Heart left ventricle (tissue), 16 donors: ENCODE data around the gene PCBP3. TPM values are rescaled to one million over a fixed set of nuclear protein-coding genes. Genes with fewer than 3 reads are reported as not detected.
"Not testable (repeated sequence)": the region's sequence is repeated elsewhere in the genome, so short reads cannot be mapped to it uniquely, and the experiment has no call there.

ENCODE experiments used
- ATAC-seq, 4 donors: fragments of 200-7000 bp; cut with Tn5 transposase; one replicate each; pipeline ENCODE4 v1.9.1; 2020 to 2022; ENCODE audit warnings: moderate library complexity in 4 of 4, mild to moderate bottlenecking in 3 of 4, moderate number of reproducible peaks in 1 of 4
- DNase-seq, 5 donors: peaks; one replicate each; pipeline ENCODE4 v3.0.0-alpha.2; 2020
- H3K27ac ChIP-seq, 12 donors: fragments of 200-600 bp; sonication (generic) in 4 of 12; one replicate each; pipeline versions ENCODE4 v1.5.0 to v1.8.0; 2016 to 2022; ENCODE audit warnings: mild to moderate bottlenecking in 2 of 12
- H3K27me3 ChIP-seq, 9 donors: fragments of 200-600 bp; sonication (generic) in 2 of 9; one replicate each; pipeline versions ENCODE4 v1.5.1 to v1.8.0; 2016 to 2022; ENCODE audit warnings: mild to moderate bottlenecking in 3 of 9
- H3K36me3 ChIP-seq, 9 donors: fragments of 200-600 bp; sonication (generic) in 2 of 9; one replicate each; pipeline versions ENCODE4 v1.5.0 to v1.8.0; 2018 to 2022; ENCODE audit warnings: mild to moderate bottlenecking in 2 of 9
- H3K4me1 ChIP-seq, 12 donors: fragments of 200-600 bp; sonication (generic) in 4 of 12; one replicate each; pipeline versions ENCODE4 v1.5.0 to v1.8.0; 2016 to 2022; ENCODE audit warnings: mild to moderate bottlenecking in 3 of 12
- H3K4me3 ChIP-seq, 12 donors: fragments of 200-600 bp; sonication (generic) in 4 of 12; one replicate each; pipeline versions ENCODE4 v1.5.0 to v1.8.0; 2017 to 2022; ENCODE audit warnings: mild to moderate bottlenecking in 9 of 12, moderate library complexity in 4 of 12
- H3K9me3 ChIP-seq, 12 donors: fragments of 200-600 bp; sonication (generic) in 4 of 12; one replicate each; pipeline versions ENCODE4 v1.5.0 to v1.8.0; 2016 to 2022; ENCODE audit warnings: mild to moderate bottlenecking in 1 of 12
- POLR2A ChIP-seq, 2 donors: fragments of 450-650 bp; IDR thresholded peaks; one replicate each; pipeline ENCODE4 v1.6.1; 2017; ENCODE audit warnings: antibody characterized with exemption in 2 of 2, mild to moderate bottlenecking in 2 of 2, moderate library complexity in 2 of 2
- WGBS, 4 donors: extraction: QIAGEN DNeasy Blood & Tissue Kit in 2 of 4; methylation state at CpG; one replicate each; pipeline versions ENCODE4 v1.1.5 to v1.1.7; 2013 to 2018; 5-methylcytosine and 5-hydroxymethylcytosine counted together
- intact Hi-C, 10 donors: fragments of 100-400 bp; cut with DNase I; formaldehyde crosslinking; loops; one replicate each; pipeline versions ENCODE4 v1.11.1 to v1.14.2; 2022
- polyA plus RNA-seq, 2 donors: library from polyadenylated mRNA; stranded (reverse); fragments of 200-250 nt; gene quantifications; one replicate each; pipeline ENCODE4 v1.2.3, GENCODE V29; 2013
- total RNA-seq, 9 donors: library from RNA; depleted of rRNA in 2 of 9; stranded (reverse); fragments of >200 nt in 2 of 9; fragmentation: NEBNext Ultra II Directional in 3 of 9; extraction: Animal tissue kit (Norgen Biotek cat#: 25700) in 3 of 9; gene quantifications; one replicate each; pipeline versions ENCODE4 v1.1.0 to v1.2.4, GENCODE V29; 2016 to 2023
- TF ChIP-seq, protein P1 (sequence below), 12 donors: fragments of 200-600 bp; sonication (generic) in 4 of 12; IDR thresholded peaks; one replicate each; pipeline versions ENCODE4 v1.5.0 to v1.8.0; 2018 to 2022; ENCODE audit warnings: antibody characterized with exemption in 12 of 12, mild to moderate bottlenecking in 5 of 12
- donor health status: ischemic (EF 13 %, LVEDD 7.1; RV severe dilation, severe dysfunction).
- donor health status: healthy with polysubstance abuse.
- donor health status: DM: no; HTN: yes; CAD: no.
- donor health status: DM: no; HTN: no; CAD: no.
- donor health status: ischemic (EF 25% LVEDD 6.9; RV normal size, moderate dysfunction).
- donor health status: ischemic (EF 25% LVEDD 5.7; RV mildly dilated, moderate dysfunction).
- donor health status: healthy.
- donor health status: DM: yes; HTN: yes; CAD: no.
- donor health status: ischemic (EF 35%, LVEDD 5.7; RV mildly dilated, moderate dysfunction).
- donor health status: nonischemic (EF 11% LVEDD 7.7; RV severe dilation, severe dysfunction).
- donor health status: DM: yes; HTN: yes; CAD: no.
- donor health status: PGD.
- donor health status: ischemic (EF 29% LVEDD 5.4; RV normal size, mild dysfunction).
- donor health status: nonischemic (EF 23%, LVEDD 6.1; RV moderate dilation, normal function).

Gene PCBP3
- total and polyA plus RNA-seq, 11 donors = 0.72 to 11.4 (median 2.5) TPM; not detected in 1

DNA sequence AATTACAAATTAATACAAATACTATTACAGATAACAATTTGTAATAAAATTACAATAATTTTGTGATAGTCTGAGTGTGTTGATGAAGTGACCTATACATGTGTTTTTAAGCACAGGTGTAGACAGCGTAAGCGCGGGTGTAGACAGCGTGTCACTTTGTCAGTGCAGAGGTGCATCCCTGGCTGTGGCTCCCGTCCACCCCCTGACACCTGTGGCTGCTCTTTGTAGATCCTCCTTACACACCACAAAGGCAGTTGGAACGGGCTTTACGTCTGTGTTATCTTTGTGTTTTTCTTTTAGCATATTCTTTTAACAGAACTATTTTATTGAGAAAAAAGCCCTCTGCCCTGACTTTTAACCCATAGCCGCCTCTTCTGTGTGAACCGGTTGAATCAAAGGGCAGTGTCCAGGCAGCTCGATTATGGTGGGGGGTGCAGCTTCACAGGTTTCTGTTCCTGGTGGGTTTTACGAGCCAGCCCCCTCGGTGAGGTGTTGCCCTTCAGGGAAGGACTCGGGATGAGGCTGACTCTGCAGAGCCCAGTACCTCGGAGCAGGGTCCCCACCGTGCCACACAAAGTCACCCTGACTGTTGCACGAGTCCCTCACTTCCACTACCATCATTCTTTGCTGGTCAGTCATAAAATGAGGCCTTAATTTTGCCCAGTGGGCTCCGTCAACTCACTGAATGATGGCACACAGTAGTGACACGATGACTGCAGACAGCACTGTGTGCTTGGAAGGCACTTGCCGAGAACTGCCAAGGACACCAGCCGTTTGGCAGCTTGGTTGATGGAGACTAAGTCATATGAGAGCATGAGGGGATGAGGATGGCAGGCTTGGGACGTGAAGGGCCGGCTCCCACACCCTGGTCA lies 251.6 kb downstream of the PCBP3 start:
- no peak overlapping the region for H3K4me3 ChIP-seq
- intact Hi-C loops = no loop called here
- no peaks in the 10 kb centered on the region for H3K36me3 ChIP-seq
- H3K27me3 ChIP-seq = no peaks in the 10 kb centered on the region
- 83 to 84% (median 84%) methylated on average over 20 to 22 of the region's 22 CpGs for WGBS, 4 donors
- no peak for TF ChIP-seq POLR2A (IDR thresholded peaks at IDR 0.05)
- TF ChIP-seq, protein P1, sequence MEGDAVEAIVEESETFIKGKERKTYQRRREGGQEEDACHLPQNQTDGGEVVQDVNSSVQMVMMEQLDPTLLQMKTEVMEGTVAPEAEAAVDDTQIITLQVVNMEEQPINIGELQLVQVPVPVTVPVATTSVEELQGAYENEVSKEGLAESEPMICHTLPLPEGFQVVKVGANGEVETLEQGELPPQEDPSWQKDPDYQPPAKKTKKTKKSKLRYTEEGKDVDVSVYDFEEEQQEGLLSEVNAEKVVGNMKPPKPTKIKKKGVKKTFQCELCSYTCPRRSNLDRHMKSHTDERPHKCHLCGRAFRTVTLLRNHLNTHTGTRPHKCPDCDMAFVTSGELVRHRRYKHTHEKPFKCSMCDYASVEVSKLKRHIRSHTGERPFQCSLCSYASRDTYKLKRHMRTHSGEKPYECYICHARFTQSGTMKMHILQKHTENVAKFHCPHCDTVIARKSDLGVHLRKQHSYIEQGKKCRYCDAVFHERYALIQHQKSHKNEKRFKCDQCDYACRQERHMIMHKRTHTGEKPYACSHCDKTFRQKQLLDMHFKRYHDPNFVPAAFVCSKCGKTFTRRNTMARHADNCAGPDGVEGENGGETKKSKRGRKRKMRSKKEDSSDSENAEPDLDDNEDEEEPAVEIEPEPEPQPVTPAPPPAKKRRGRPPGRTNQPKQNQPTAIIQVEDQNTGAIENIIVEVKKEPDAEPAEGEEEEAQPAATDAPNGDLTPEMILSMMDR (IDR thresholded peaks at IDR 0.05) = no peak
- H3K9me3 ChIP-seq = no peaks in the 10 kb centered on the region
- DNase-seq = peak in 3 of 5 donors; percentile 9 to 44 (median 20)
- peaks cover 0 to 27% (median 6%) of the 10 kb centered on the region in 12 donors for H3K4me1 ChIP-seq
- H3K27ac ChIP-seq = no peak overlapping the region
- ATAC-seq = no peak

DNA sequence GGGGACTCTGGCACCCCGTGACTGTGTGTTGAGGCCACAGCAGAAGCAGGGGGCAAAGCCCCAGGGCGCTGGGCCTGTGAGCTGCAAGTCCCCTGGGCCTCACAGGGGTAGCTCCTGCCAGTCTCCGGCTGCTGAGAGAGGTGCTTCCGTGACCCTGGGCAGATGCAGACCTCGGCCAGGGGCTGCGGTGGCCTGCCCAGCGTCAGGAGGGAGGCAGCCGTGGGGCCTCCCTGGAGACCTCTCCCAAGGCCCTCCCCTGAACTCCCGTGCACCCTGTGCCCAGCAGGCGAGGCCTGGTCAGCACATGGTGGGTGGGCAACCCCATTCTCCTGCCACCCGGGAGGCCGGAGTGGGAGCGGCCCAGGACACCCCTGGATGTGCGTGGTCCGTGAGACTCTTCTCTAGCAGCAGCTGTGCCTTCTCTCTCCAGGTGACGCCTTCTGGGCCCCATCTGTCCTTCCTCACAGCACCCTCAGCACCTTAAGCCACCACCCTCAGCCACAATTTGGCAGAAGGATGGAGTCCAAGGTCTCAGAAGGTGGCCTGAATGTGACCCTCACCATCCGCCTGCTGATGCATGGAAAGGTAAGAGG lies 252.3 kb downstream of the PCBP3 start:
- WGBS, 4 donors = 86 to 95% (median 88%) methylated on average over 8 to 17 of the region's 17 CpGs
- Histone ChIP-seq H3K27ac (no peak overlapping the region), H3K4me3 (no peak overlapping the region), H3K27me3 (no peaks in the 10 kb centered on the region), H3K36me3 (no peaks in the 10 kb centered on the region), H3K4me1 (peaks cover 0 to 27% (median 6%) of the 10 kb centered on the region in 12 donors), H3K9me3 (no peaks in the 10 kb centered on the region)
- no peak for TF ChIP-seq POLR2A (IDR thresholded peaks at IDR 0.05)
- TF ChIP-seq, protein P1 (IDR thresholded peaks at IDR 0.05) = no peak
- DNase-seq (peak in 2 of 5 donors; percentile 9 to 25), ATAC-seq (no peak)
- intact Hi-C loops = no loop called here

DNA sequence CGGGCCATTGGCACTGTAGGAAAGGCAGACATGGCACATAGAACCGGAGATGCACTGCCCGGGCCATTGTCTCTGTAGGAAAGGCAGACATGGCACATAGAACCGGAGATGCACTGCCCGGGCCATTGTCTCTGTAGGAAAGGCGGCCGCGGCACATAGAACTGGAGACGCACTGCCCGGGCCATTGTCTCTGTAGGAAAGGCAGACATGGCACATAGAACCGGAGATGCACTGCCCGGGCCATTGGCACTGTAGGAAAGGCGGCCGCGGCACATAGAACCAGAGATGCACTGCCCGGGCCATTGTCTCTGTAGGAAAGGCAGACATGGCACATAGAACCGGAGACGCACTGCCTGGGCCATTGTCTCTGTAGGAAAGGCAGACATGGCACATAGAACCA lies 252.9 kb downstream of the PCBP3 start:
- DNase-seq, intact Hi-C loops, H3K4me3 ChIP-seq, H3K27me3 ChIP-seq, H3K36me3 ChIP-seq, H3K27ac ChIP-seq, H3K9me3 ChIP-seq, ATAC-seq: not testable (repeated sequence)
- peaks cover 0 to 25% (median 6%) of the 10 kb centered on the region in 12 donors for H3K4me1 ChIP-seq
- WGBS, 4 donors = 83 to 90% (median 87%) methylated on average over 17 to 18 of the region's 18 CpGs

DNA sequence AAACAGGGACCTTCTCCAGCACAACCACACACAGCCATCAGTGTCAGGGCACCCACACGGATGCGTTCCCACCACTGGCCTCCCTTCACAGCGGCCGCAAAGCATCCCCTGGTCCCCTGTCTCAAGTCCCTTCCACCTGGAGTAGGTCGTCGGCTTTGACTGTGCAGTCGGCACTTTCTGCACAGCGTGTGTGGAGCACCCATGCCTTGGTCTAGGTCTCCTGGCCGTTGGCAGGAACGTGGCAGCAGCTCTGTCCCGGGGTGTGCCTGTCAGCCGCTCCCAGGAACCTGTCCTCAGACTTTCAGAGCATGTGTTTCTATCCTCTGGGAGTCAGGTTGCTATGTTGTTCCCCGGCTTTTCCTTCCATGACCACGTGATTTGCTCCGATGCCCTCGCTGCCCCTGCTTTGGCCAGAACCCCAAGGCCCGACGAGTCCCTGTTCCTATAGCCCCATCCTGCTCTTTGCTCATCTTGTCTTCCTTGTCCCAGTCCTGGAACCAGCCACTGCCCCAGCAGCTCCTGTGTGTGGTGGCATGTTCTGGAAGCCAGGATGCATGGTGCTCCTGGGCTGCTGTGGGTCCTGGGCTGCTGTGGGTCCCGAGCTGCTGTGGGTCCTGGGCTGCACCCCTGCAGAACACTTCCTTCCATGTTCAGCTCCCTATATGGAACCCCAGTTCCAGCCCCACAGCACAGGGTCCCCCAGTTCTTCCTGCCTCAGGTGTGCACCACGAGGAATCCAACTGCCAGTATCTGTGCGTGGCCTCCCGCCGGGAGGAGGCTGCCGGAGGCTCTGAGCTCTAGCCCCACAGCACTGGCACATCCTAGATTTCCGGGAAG lies 253.9 kb downstream of the PCBP3 start:
- no peaks in the 10 kb centered on the region for H3K9me3 ChIP-seq
- TF ChIP-seq, protein P1 (IDR thresholded peaks at IDR 0.05) = no peak
- no peak for TF ChIP-seq POLR2A (IDR thresholded peaks at IDR 0.05)
- ATAC-seq = no peak
- peaks cover 0 to 22% (median 6%) of the 10 kb centered on the region in 12 donors for H3K4me1 ChIP-seq
- H3K27me3 ChIP-seq = no peaks in the 10 kb centered on the region
- no peaks in the 10 kb centered on the region for H3K36me3 ChIP-seq
- no peak overlapping the region for H3K4me3 ChIP-seq
- peak in 2 of 5 donors; percentile 8 to 22 for DNase-seq
- H3K27ac ChIP-seq = no peak overlapping the region
- intact Hi-C loops = no loop called here
- WGBS, 4 donors = 85 to 88% (median 86%) methylated on average over 25 of the region's 25 CpGs
